ENCODE results near the gene TOM1L2.

Gene TOM1L2

GRCh38 chr17:17871913-17872312, 100.3 kb downstream of the TOM1L2 start:
- no peak for DNase-seq

- DNase-seq, result no peak
These were observed 102.0 kb downstream of the TOM1L2 start for GRCh38 chr17:17870247-17870646.

GRCh38 chr17:17868641-17869522, 103.3 kb downstream of the TOM1L2 start:
- no peak for DNase-seq

GRCh38 chr17:17866897-17867296, 105.3 kb downstream of the TOM1L2 start:
- no peak for DNase-seq

GRCh38 chr17:17866425-17866824, 105.8 kb downstream of the TOM1L2 start:
- DNase-seq, result no peak

- DNase-seq, result no peak
These were observed 107.2 kb downstream of the TOM1L2 start for GRCh38 chr17:17865035-17865434.

- DNase-seq, result no peak
These were observed 111.5 kb downstream of the TOM1L2 start for GRCh38 chr17:17860766-17861107.

- peak; percentile 43 for DNase-seq
These were observed 112.1 kb downstream of the TOM1L2 start for GRCh38 chr17:17859909-17860765.

GRCh38 chr17:17857496-17857895, 114.7 kb downstream of the TOM1L2 start:
- DNase-seq, result no peak

- DNase-seq, result no peak
These were observed 115.8 kb downstream of the TOM1L2 start for GRCh38 chr17:17856386-17856785.

- no peak for DNase-seq
These were observed 116.2 kb downstream of the TOM1L2 start for GRCh38 chr17:17855976-17856375.

GRCh38 chr17:17853811-17854447, 118.3 kb downstream of the TOM1L2 start:
- DNase-seq, result no peak

GRCh38 chr17:17852930-17853329, 119.3 kb downstream of the TOM1L2 start:
- no peak for DNase-seq

GRCh38 chr17:17851103-17852002, 120.8 kb downstream of the TOM1L2 start:
- DNase-seq, result no peak

GRCh38 chr17:17849845-17850373, 122.3 kb downstream of the TOM1L2 start:
- peak; percentile 71 for DNase-seq

- DNase-seq, result peak; percentile 85
These were observed 122.9 kb downstream of the TOM1L2 start for GRCh38 chr17:17849147-17849820.

- DNase-seq, result peak; percentile 40
These were observed 123.7 kb downstream of the TOM1L2 start for GRCh38 chr17:17848311-17849082.

- no peak for DNase-seq
These were observed 124.5 kb downstream of the TOM1L2 start for GRCh38 chr17:17847726-17848125.

- no peak for DNase-seq
These were observed 125.0 kb downstream of the TOM1L2 start for GRCh38 chr17:17847118-17847689.

GRCh38 chr17:17846645-17847044, 125.6 kb downstream of the TOM1L2 start:
- DNase-seq, result no peak

Data from inflammatory macrophage treated with lipopolysaccharide for 4 hours (primary cell).